A673 (cell line): Measurements from ENCODE around the gene CC2D1A.

Experiments used
- CTCF ChIP-seq: fragments of 300-800, 200-600 bp; sonication (generic); conservative IDR thresholded peaks from 2 replicates; pipeline ENCODE4 v1.5.1; 2017; ENCODE audit warnings: low read depth, mild to moderate bottlenecking, antibody characterized with exemption, low read length, moderate library complexity, mixed read lengths
- EZH2 ChIP-seq: fragments of 200-600 bp; sonication (generic); IDR thresholded peaks from 2 replicates; pipeline ENCODE4 v1.6.1; 2017; ENCODE audit warnings: borderline replicate concordance, low read depth, mild to moderate bottlenecking, mixed read lengths, antibody characterized with exemption, low read length; ENCODE audit not compliant: poor library complexity, severe bottlenecking

DNA sequence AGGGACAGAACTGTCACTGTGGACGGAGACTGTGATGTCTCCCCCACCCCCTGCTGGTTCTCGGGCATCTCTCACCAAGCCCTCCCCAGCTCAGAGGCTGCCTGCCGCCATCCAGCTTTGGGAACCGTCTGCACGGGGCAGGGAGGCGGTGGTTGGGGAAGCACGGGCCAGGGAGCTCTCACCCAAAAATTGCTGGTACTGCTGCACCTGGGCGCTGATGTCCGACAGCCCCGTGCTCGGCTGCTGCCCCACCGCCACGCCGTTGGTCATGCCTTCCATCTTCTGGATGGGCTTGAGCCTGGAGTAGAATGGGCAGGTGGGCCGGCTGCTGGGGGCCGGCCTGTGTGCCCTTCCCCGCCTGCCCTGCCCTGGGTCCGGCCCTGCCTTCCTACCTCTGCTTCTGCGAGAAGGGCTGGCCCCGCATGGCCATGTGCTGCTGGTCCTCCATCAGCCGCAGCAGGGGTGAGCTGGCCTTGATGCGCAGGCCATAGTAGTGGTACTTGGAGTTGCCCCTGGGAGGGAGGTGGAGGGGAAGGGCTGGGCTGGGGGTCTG lies 62.5 kb downstream of the CC2D1A start:
- no peak for TF ChIP-seq CTCF
- TF ChIP-seq EZH2: no peak
